GM21825 (cell line): ENCODE results near the gene KDM2A.

Experiments
- ATAC-seq: cut with Tn5 transposase; IDR thresholded peaks from one replicate; pipeline ENCODE4 v1.9.1; 2021; ENCODE audit warnings: mild to moderate bottlenecking, moderate library complexity; ENCODE audit not compliant: unreplicated experiment

Gene KDM2A

GRCh38 chr11:67282155-67282875 lies 163.3 kb downstream of the KDM2A start:
- ATAC-seq: no peak

DNA sequence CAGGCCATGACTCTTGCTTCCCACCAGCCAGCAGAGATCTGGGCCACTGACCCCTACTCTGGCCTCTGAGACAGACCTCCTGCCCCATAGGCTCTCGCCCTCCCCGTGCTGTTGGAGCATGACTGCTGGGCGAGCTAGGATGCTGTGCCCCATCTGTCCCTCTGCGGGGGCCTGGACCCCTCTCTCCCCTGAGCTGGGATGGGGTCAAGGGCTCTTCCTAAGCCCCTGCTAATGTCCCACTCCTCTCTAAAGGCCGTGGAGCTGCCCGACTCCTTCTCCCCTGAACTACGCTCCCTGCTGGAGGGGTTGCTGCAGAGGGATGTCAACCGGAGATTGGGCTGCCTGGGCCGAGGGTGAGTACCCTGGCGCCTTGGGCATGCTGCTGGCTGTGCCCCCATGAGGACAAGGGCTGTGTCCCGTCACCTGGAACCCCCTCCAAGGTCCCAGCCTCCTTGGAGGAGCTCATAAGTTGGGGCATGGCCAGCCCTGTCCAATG lies 163.9 kb downstream of the KDM2A start:
- no peak for ATAC-seq

- no peak for ATAC-seq
These were observed 164.5 kb downstream of the KDM2A start for GRCh38 chr11:67283481-67283963.

GRCh38 chr11:67284811-67285540 lies 165.9 kb downstream of the KDM2A start:
- no peak for ATAC-seq

DNA sequence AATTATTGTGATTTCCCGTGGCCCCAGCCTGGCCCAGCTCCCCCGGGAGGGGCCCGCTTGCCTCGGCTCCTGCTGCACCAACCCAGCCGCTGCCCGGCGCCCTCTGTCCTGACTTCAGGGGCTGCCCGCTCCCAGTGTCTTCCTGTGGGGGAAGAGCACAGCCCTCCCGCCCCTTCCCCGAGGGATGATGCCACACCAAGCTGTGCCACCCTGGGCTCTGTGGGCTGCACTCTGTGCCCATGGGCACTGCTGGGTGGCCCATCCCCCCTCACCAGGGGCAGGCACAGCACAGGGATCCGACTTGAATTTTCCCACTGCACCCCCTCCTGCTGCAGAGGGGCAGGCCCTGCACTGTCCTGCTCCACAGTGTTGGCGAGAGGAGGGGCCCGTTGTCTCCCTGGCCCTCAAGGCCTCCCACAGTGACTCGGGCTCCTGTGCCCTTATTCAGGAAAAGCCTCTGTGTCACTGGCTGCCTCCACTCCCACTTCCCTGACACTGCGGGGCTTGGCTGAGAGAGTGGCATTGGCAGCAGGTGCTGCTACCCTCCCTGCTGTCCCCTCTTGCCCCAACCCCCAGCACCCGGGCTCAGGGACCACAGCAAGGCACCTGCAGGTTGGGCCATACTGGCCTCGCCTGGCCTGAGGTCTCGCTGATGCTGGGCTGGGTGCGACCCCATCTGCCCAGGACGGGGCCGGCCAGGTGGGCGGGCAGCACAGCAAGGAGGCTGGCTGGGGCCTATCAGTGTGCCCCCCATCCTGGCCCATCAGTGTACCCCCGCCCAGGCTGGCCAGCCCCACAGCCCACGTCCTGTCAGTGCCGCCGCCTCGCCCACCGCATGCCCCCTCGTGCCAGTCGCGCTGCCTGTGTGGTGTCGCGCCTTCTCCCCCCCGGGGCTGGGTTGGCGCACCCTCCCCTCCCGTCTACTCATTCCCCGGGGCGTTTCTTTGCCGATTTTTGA lies 166.8 kb downstream of the KDM2A start:
- ATAC-seq: no peak

- ATAC-seq: no peak
These were observed 167.7 kb downstream of the KDM2A start for GRCh38 chr11:67286621-67287333.

- ATAC-seq: no peak
These were observed 168.5 kb downstream of the KDM2A start for GRCh38 chr11:67287355-67288197.

- ATAC-seq: no peak
These were observed 169.1 kb downstream of the KDM2A start for GRCh38 chr11:67288198-67288451.

DNA sequence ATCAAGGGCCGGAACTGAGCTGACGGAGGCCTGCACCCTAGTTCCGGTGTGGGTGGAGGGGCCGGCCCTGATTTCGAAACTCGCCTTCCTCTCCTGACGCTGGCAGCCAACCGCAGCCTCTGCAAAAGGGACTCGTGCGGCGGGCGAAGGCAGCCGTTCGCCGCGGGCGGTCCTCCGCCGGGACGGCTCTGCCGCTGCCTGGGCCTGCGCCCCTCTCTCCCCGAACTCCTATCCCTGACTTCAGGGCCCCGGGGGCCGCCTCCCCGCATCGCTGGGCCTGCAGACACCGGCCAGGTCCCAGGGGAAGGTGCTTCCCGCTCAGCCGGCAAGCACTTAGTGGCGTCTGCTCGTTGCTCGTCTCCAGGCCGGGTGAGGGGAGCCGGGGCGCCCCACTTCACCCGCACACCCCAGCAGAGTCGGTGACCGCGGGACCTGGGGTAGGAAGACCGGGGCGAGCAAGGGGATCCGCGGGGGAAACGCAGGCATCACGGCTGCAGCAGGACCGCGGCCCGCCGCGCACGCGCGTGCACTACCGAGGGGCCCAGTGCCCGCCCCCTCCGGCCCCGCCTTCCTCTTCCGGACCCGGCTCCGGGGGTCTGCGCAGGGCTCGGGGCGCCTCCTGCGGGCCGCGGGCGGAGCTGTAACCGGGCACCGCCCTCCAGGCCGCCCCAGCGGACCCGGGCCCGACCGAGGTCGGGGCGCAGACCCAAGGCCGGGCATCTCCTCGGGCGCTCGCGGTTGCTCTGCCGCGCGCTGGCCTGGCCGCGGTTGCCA lies 169.6 kb downstream of the KDM2A start:
- peak; percentile 57 for ATAC-seq

- peak; percentile 36 for ATAC-seq
These were observed 170.2 kb downstream of the KDM2A start, which contains the start of gene ANKRD13D for GRCh38 chr11:67289226-67289650. ANKRD13D (plus strand) TSS chr11:67289303; CDS start chr11:67289461, 158 bp downstream.

DNA sequence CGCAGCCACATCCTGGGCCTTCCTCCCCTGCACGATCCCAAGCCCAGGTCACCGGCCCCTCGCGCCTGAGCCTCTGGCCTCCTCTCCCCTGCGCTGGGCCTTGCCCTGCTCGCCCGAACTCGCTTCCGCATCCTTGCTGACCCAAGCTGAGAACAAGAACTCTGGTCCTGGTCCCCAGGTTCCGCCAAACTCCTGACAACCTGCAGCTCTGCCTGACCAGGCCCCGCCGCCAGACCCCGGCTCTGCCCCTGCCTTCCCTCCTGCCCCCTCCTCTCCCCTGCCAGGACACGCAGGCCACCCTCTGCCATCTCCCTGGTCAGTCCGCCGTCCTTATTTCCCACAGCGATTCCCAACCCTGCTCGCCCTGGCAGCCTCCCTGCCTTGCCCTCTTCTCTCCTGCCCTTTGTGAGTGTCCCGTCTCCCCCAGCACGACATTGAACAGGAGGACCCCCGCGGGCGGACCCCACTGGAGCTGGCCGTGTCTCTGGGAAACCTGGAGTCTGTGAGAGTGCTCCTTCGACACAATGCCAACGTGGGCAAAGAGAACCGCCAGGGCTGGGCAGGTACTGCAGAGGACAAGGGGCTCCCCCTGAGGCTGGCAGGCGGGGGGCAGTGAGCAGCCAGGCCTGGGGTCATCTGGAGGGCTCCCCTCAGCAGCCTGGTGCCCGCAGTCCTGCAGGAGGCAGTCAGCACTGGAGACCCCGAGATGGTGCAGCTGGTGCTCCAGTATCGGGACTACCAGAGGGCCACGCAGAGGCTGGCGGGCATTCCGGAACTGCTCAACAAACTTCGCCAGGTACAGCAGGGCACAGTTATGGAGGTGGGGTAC lies 170.8 kb downstream of the KDM2A start:
- no peak for ATAC-seq

DNA sequence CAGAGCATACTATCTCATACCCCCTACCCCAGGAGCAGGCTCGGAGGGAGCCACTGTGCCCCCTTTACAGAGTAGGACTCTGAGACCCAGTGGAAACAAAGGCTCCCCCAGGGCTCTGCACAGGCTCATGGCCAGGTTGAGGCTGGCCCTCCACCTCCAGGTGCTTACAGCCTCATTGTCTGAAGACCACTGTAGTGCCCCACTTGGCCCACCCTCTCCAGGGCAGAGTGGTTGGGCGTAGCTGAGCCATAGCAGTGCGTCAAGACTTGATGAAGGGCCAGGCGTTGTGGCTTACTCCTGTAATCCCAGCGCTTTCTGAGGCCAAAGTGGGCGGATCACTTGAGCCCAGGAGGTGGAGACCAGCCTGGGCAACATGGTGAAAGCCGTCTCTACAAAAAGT lies 171.7 kb downstream of the KDM2A start:
- ATAC-seq: no peak

DNA sequence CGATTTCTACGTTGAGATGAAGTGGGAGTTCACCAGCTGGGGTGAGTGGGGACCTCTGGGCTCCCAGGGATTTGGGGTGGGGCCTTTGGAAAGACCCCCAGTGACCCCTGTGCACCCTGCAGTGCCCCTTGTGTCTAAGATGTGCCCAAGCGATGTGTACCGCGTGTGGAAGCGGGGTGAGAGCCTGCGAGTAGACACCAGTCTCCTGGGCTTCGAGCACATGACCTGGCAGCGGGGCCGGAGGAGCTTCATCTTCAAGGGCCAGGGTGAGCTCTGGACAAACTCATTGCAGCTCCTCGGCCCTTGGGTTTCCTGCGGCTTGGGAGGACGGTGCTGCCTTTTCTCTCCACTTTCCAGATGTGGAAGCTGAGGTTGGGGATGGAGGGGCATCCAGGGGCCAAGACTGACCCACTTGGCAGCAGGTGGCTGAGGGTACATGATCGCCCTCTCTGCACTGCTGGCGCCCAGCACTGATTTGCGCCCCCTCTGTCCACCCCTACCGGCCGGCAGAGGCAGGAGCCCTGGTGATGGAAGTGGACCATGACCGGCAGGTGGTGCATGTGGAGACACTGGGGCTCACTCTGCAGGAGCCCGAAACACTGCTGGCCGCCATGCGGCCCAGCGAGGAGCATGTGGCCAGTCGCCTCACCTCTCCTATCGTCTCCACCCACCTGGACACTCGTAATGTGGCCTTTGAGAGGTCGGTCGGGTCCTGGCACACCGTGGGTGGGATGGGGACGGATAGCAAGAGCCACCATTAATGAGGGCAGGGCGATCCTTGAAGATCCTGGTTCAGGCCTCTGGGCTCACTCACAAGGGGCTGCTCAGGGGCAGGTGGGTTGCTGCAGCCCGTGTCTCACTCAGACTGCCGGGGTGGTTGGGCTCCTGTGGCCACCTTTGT lies 172.7 kb downstream of the KDM2A start:
- no peak for ATAC-seq

GRCh38 chr11:67292671-67293070 lies 173.6 kb downstream of the KDM2A start:
- no peak for ATAC-seq

DNA sequence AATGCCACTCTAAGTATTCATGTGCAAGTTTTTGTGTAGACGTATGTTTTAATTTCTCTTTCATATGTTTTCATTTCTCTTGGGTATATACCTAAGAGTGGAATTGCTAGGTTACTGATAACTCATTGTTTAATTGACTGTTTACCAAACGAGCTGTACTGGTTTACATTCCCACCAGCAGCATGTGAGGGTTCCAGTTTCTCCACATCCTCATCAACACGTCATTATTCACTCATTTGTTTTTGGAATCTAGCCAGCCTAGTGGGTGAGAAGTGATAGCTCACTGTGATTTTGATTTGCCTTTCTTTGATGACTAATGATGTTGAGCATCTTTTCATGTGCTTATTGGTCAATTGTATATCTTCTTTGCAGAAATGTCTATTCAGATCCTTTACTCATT lies 174.0 kb downstream of the KDM2A start:
- ATAC-seq: no peak

DNA sequence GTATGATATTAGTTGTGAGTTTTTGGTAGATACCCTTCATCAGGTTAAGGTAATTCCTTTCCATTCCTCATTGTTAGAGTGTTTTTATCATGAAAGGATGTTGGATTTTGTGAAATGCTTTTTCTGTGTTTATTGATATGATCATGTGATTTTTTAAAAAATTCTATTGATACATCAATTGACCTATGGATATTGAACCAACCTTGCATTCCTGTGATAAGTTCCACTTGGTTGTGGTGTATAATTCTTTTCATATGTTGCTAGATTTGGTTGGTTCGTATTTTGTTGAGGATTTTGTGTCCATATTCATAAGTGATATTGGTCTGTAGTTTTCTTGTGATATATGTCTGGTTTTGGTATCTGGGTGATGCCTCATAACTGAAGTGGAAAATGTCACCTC lies 176.8 kb downstream of the KDM2A start:
- ATAC-seq: no peak

- no peak for ATAC-seq
These were observed 179.7 kb downstream of the KDM2A start for GRCh38 chr11:67298786-67299185.
